Measurements from ENCODE around the gene PTMS. TPM values are rescaled to one million over a fixed set of nuclear protein-coding genes. Genes with fewer than 3 reads are reported as not detected.
A peak's percentile ranks its signal among the peaks of the same experiment; 100 is the strongest.

The PTMS gene
- total and polyA plus RNA-seq, 2 of the 13 experiments (the other 11 are each of a cell fraction or from before 2014, with no cell fraction given), result 40.5 to 82.4 TPM

- peak; percentile 66; the same call in 1 of the 2 replicates for TF ChIP-seq ZNF503 (CRISPR knock-in tag; IDR thresholded peaks at IDR 0.05)
- TF ChIP-seq ZFP91 (CRISPR knock-in tag; IDR thresholded peaks at IDR 0.05; ENCODE audit: borderline replicate concordance), result peak; percentile 92; the same call in 1 of the 2 replicates
- peak; percentile 45; the same call in 1 of the 2 replicates for TF ChIP-seq TEF (CRISPR knock-in tag; IDR thresholded peaks at IDR 0.05)
- peak; percentile 45; the same call in 1 of the 2 replicates for TF ChIP-seq ZNF281 (CRISPR knock-in tag; IDR thresholded peaks at IDR 0.05; ENCODE audit: borderline replicate concordance)
- no peak; the same call in 1 of the 2 replicates for TF ChIP-seq ZNF383 (CRISPR knock-in tag; IDR thresholded peaks at IDR 0.05; ENCODE audit: borderline replicate concordance)
- TF ChIP-seq THRA (CRISPR knock-in tag; IDR thresholded peaks at IDR 0.05; ENCODE audit: borderline replicate concordance), result peak; percentile 10
- peak; percentile 40; the same call in 1 of the 2 replicates for TF ChIP-seq ZNF816 (CRISPR knock-in tag; IDR thresholded peaks at IDR 0.05; ENCODE audit: borderline replicate concordance)
- TF ChIP-seq GLI4 (CRISPR knock-in tag; IDR thresholded peaks at IDR 0.05; ENCODE audit: borderline replicate concordance), result 0 out of 2 replicates have a peak, but pooled peaks have one; percentile 49
- TF ChIP-seq KAT8 (CRISPR knock-in tag; IDR thresholded peaks at IDR 0.05), result peak; percentile 73
- TF ChIP-seq JUND (CRISPR knock-in tag; IDR thresholded peaks at IDR 0.05), result peak; percentile 8; the same call in 1 of the 2 replicates
- no peak for TF ChIP-seq SYNCRIP (IDR thresholded peaks at IDR 0.05; ENCODE audit: insufficient read depth, low read depth, low read length)
- peak; percentile 64; the same call in 1 of the 2 replicates for TF ChIP-seq ZNF30 (CRISPR knock-in tag; IDR thresholded peaks at IDR 0.05)
- TF ChIP-seq ZBTB34 (CRISPR knock-in tag; IDR thresholded peaks at IDR 0.05), result no peak
- TF ChIP-seq YEATS4 (CRISPR knock-in tag; IDR thresholded peaks at IDR 0.05; ENCODE audit: borderline replicate concordance), result peak; percentile 91
- TF ChIP-seq ZNF678 (CRISPR knock-in tag; IDR thresholded peaks at IDR 0.05), result no peak
- peak; percentile 78 for TF ChIP-seq ARNT2 (CRISPR knock-in tag; IDR thresholded peaks at IDR 0.05; ENCODE audit: low read depth)
- TF ChIP-seq ZNF232 (CRISPR knock-in tag; IDR thresholded peaks at IDR 0.05; ENCODE audit: borderline replicate concordance), result no peak
These were observed 13.0 kb upstream of the PTMS start, which contains the start of gene MLF2 (continued) for GRCh38 chr12:6752921-6753771.

Data from HepG2 (cell line).